HepG2 (cell line): ENCODE data around the gene PYGO2. TPM values are rescaled to one million over a fixed set of nuclear protein-coding genes. Genes with fewer than 3 reads are reported as not detected.
A peak's percentile ranks its signal among the peaks of the same experiment; 100 is the strongest.

ENCODE experiments used
- ARNT2 ChIP-seq: sonication (generic); formaldehyde crosslinking; IDR thresholded peaks from 2 replicates; pipeline ENCODE4 v1.8.0; 2022; ENCODE audit warnings: mild to moderate bottlenecking, low read depth, missing genetic modification reagents, moderate library complexity
- BCL6 ChIP-seq: IDR thresholded peaks from 2 replicates; pipeline ENCODE4 v1.6.1; 2016; ENCODE audit warnings: missing genetic modification reagents, missing compliant biosample characterization
- BCLAF1 ChIP-seq: fragments of 450-650 bp; IDR thresholded peaks from 2 replicates; pipeline ENCODE4 v1.6.1; 2017; ENCODE audit warnings: mild to moderate bottlenecking
- ERF ChIP-seq: IDR thresholded peaks from 2 replicates; pipeline ENCODE4 v1.6.1; 2018; ENCODE audit warnings: missing biosample characterization, missing genetic modification reagents
- GABPB1 ChIP-seq: IDR thresholded peaks from 2 replicates; pipeline ENCODE4 v1.6.1; 2016; ENCODE audit warnings: mild to moderate bottlenecking, missing genetic modification reagents, moderate library complexity, missing compliant biosample characterization
- GMEB2 ChIP-seq: IDR thresholded peaks from 2 replicates; pipeline ENCODE4 v1.6.1; 2016; ENCODE audit warnings: missing biosample characterization, missing genetic modification reagents, low read depth
- HOXD1 ChIP-seq: sonication (generic); formaldehyde crosslinking; IDR thresholded peaks from 2 replicates; pipeline ENCODE4 v1.5.0; 2020; ENCODE audit warnings: missing genetic modification reagents
- MED1 ChIP-seq: sonication (generic); formaldehyde crosslinking; IDR thresholded peaks from 2 replicates; pipeline ENCODE4 v1.4.0; 2020; ENCODE audit warnings: missing genetic modification reagents
- MTA1 ChIP-seq: sonication (generic); formaldehyde crosslinking; IDR thresholded peaks from 2 replicates; pipeline ENCODE4 v1.4.0; 2020; ENCODE audit warnings: missing genetic modification reagents, mild to moderate bottlenecking, borderline replicate concordance
- NFIC ChIP-seq: IDR thresholded peaks from 2 replicates; pipeline ENCODE4 v1.6.1; 2012; ENCODE audit warnings: mild to moderate bottlenecking, low read length, inconsistent platforms
- SATB2 ChIP-seq: sonication (generic); formaldehyde crosslinking; IDR thresholded peaks from 2 replicates; pipeline ENCODE4 v1.5.0; 2020; ENCODE audit warnings: missing genetic modification reagents
- SETDB1 ChIP-seq: sonication (generic); formaldehyde crosslinking; IDR thresholded peaks from 2 replicates; pipeline ENCODE4 v1.5.1; 2020; ENCODE audit warnings: missing genetic modification reagents, mild to moderate bottlenecking, borderline replicate concordance
- THRA ChIP-seq: sonication (generic); formaldehyde crosslinking; IDR thresholded peaks from 2 replicates; pipeline ENCODE4 v1.4.0; 2020; ENCODE audit warnings: missing genetic modification reagents, borderline replicate concordance
- TOE1 ChIP-seq: sonication (generic); formaldehyde crosslinking; IDR thresholded peaks from 2 replicates; pipeline ENCODE4 v1.4.0; 2020; ENCODE audit warnings: mild to moderate bottlenecking, missing genetic modification reagents
- USF2 ChIP-seq, 2 experiments: sonication (generic) in 1 of 2; formaldehyde crosslinking in 1 of 2; IDR thresholded peaks; 2 replicates each; pipeline versions ENCODE4 v1.5.1 to v1.6.1; 2011 to 2020; ENCODE audit warnings: borderline replicate concordance in 1 of 2, low read depth in 1 of 2, low read length in 1 of 2, mild to moderate bottlenecking in 1 of 2, missing genetic modification reagents in 1 of 2, moderate library complexity in 1 of 2
- ZBTB37 ChIP-seq: sonication (generic); formaldehyde crosslinking; IDR thresholded peaks from 2 replicates; pipeline ENCODE4 v1.4.0; 2020; ENCODE audit warnings: mild to moderate bottlenecking, missing genetic modification reagents
- ZFP82 ChIP-seq: sonication (generic); formaldehyde crosslinking; IDR thresholded peaks from 2 replicates; pipeline ENCODE4 v1.5.1; 2020; ENCODE audit warnings: mild to moderate bottlenecking, missing genetic modification reagents, borderline replicate concordance
- ZNF138 ChIP-seq: sonication (generic); formaldehyde crosslinking; IDR thresholded peaks from 2 replicates; pipeline ENCODE4 v1.5.0; 2020; ENCODE audit warnings: mild to moderate bottlenecking, low read depth, missing genetic modification reagents
- ZNF234 ChIP-seq: sonication (generic); formaldehyde crosslinking; conservative IDR thresholded peaks from 2 replicates; pipeline ENCODE4 v1.5.1; 2020; ENCODE audit warnings: mild to moderate bottlenecking, missing genetic modification reagents
- ZNF891 ChIP-seq: sonication (generic); formaldehyde crosslinking; IDR thresholded peaks from 2 replicates; pipeline ENCODE4 v1.5.0; 2020; ENCODE audit warnings: mild to moderate bottlenecking, missing genetic modification reagents
- polyA plus RNA-seq, 8 experiments: library from polyadenylated mRNA; depleted of rRNA in 3 of 8; stranded (reverse) in 7 of 8; unstranded in 1 of 8; fragments of >200 nt; fragmentation: Illumina TruSeq in 4 of 8; extraction: Trizol in 4 of 8; gene quantifications; 2 replicates each; pipeline versions ENCODE4 v1.2.1 to v1.2.3, GENCODE V29; 2011 to 2016; ENCODE audit warnings: low read depth in 4 of 8, missing spikeins in 1 of 8, mixed read lengths in 1 of 8; ENCODE audit not compliant: insufficient read depth in 1 of 8
- total RNA-seq, 5 experiments: library from RNA; depleted of rRNA; stranded (reverse); fragments of >200 nt; fragmentation: Illumina TruSeq; extraction: Trizol; gene quantifications; 2 replicates each; pipeline ENCODE4 v1.2.3, GENCODE V29; 2016; ENCODE audit warnings: low read depth in 1 of 5

The PYGO2 gene
- total and polyA plus RNA-seq, 2 of the 13 experiments (the other 11 are each of a cell fraction or from before 2014, with no cell fraction given) = 20.3 to 21.8 TPM

- TF ChIP-seq GMEB2 (CRISPR knock-in tag) = no peak
- no peak for TF ChIP-seq ZNF891 (CRISPR knock-in tag)
- TF ChIP-seq GABPB1 (CRISPR knock-in tag) = no peak
- no peak for TF ChIP-seq ZFP82 (CRISPR knock-in tag)
- no peak for TF ChIP-seq SETDB1 (CRISPR knock-in tag)
- no peak for TF ChIP-seq BCLAF1
- no peak for TF ChIP-seq USF2 (IDR thresholded peaks at IDR 0.05; ENCODE audit: low read depth, low read length)
- TF ChIP-seq USF2 (CRISPR knock-in tag; IDR thresholded peaks at IDR 0.05; ENCODE audit: borderline replicate concordance) = no peak
- peak; percentile 14; the same call in 1 of the 2 replicates for TF ChIP-seq ERF (CRISPR knock-in tag)
- TF ChIP-seq SATB2 = 0 out of 2 replicates have a peak, but pooled peaks have one; percentile 34
- TF ChIP-seq ZBTB37 (CRISPR knock-in tag) = no peak
- no peak; the same call in 1 of the 2 replicates for TF ChIP-seq NFIC
- peak; percentile 49; the same call in 1 of the 2 replicates for TF ChIP-seq MED1
- 0 out of 2 replicates have a peak, but pooled peaks have one; percentile 29 for TF ChIP-seq BCL6 (CRISPR knock-in tag)
- TF ChIP-seq ARNT2 (CRISPR knock-in tag) = peak; percentile 8
- no peak for TF ChIP-seq ZNF138 (CRISPR knock-in tag)
- peak; percentile 34; the same call in 1 of the 2 replicates for TF ChIP-seq THRA (CRISPR knock-in tag)
- peak; percentile 42; the same call in 1 of the 2 replicates for TF ChIP-seq TOE1 (CRISPR knock-in tag)
- TF ChIP-seq HOXD1 (CRISPR knock-in tag) = no peak; the same call in 1 of the 2 replicates
- TF ChIP-seq ZNF234 (CRISPR knock-in tag) = no peak
- TF ChIP-seq MTA1 (CRISPR knock-in tag) = no peak
These were observed 13.3 kb upstream of the PYGO2 start (continued) for GRCh38 chr1:154974808-154975408.
